GM19372 (cell line): Measurements from ENCODE around the gene CNTNAP5.

Experiments used
- ATAC-seq: cut with Tn5 transposase; IDR thresholded peaks from one replicate; pipeline ENCODE4 v1.9.1; 2021; ENCODE audit warnings: mild to moderate bottlenecking, low read depth, moderate library complexity; ENCODE audit not compliant: unreplicated experiment

The CNTNAP5 gene

DNA sequence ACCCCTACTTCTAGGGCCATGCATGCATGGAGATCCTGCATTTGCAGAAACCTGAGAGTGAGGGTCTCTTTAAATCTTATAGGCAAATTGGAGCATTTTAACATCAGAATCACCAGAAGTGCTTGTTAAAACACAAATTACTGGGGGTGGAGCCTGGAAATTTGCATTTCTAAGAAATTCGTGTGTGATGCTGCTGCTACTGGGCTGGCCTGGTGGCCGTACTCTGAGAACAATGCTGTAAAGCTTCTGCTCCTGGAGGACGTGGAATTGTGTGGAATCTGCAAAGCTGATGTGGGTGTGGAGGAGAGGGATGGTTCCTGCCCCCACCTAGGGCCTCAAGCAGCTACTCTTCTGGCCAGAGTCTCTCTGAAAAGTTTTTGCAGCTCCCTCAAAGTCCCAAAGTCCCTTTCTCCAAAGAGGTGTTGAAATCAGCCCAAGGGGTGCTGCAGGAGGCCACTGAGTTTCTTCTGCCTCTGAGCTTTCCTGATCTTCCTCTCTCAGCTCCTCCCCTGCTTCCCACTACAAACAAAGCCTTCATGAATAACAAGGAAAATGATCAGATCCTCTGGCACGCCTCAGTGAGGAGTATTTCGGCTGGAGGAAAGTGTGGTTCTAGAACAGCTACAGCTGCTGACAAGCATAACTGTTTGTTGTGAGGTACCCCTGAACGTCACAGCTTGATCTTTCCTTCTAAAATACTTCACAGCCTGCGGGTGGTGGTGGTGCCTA, 508.3 kb downstream of the CNTNAP5 start:
- ATAC-seq, result no peak

DNA sequence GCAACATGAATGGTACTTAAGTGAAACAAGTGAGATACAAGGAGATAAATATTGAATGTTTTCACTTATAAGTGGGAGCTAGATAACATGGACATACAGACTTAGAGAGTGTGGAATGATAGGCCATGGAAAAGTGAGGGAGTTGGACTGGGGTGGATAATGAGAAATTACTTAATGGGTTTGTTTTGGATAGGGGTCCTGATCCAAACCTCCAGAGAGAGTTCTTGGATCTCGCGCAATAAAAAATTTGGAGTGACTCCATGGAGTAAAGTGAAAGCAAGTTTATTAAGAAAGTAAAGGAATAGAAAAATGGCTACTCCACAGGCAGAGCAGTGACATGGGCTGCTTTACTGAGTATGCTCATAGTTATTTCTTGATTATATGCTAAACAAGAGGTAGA, 508.9 kb downstream of the CNTNAP5 start:
- no peak for ATAC-seq

DNA sequence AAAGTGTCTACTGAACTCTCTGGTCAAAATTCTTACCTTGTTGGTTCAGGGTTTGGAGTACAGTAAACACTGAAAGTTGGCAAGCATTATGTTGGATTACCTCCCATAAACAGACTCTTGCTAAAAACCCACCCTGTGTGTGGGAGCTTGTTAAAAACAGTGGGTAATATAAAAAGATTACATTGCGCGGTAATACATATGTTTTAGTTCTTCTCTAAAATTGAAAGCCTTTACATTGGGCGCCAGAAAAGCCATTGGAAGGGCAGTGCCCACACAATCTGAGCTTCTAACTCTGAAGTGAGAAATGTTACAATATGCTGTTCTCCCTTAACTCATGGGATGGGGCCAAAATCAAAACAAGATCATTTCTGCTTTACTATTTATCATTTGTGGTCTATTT, 510.7 kb downstream of the CNTNAP5 start:
- no peak for ATAC-seq

DNA sequence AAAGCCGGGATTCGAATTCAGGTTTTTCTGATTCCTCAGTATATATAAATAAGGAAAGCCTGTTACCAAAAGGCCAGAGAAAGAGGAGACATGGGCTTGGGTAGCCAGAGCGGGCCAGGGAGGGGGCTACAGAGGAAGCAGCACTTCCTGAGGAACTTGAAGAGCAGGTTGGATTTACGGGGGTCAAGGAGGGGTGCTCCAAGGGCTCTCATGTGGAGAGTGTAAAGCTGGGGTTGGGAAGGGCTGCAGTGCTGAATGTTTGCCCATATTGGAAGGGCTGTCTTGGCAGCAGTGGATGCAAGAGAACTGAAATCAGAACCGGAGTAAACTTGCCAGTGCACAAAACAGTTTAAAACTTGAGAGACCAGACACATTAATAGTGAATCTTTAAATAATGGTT, 511.5 kb downstream of the CNTNAP5 start:
- no peak for ATAC-seq

DNA sequence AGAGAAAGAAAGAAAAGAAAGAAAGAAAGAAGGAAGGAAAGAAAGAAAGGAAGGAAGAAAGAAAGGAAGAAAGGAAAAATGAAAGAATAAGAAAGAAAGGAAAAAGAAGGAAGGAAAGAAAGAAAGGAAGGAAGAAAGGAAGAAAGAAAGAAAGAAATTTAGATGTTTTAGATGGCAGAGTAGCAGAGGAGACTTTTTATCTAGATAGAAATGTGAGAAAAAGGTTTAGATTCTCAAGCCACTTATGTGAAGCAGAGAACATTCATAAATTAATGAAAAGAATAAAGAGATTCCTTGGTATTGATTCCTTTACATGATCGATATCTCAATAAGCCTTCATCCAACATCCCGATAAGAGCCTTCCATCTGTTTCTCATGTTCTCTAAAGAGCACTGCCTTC, 513.5 kb downstream of the CNTNAP5 start:
- ATAC-seq, result no peak

DNA sequence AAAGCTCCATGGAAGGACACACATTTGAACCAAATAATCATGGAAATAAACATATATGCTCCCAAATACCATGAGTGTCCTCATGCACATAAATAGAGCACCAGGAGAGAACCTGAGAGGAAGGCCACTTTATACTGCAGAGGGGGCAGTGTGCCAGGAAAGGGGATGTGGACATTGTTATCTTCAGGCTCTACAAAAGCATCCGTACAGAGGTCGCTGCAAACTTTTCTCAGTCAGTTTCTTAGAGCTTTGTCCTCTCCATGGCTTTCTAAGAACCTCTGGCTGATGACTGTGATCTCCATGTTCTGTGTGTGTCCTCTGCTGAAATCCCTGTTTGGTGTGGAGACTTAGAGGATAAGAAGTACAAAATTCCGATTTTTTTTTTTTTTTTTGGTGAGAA, 515.7 kb downstream of the CNTNAP5 start:
- ATAC-seq, result no peak

DNA sequence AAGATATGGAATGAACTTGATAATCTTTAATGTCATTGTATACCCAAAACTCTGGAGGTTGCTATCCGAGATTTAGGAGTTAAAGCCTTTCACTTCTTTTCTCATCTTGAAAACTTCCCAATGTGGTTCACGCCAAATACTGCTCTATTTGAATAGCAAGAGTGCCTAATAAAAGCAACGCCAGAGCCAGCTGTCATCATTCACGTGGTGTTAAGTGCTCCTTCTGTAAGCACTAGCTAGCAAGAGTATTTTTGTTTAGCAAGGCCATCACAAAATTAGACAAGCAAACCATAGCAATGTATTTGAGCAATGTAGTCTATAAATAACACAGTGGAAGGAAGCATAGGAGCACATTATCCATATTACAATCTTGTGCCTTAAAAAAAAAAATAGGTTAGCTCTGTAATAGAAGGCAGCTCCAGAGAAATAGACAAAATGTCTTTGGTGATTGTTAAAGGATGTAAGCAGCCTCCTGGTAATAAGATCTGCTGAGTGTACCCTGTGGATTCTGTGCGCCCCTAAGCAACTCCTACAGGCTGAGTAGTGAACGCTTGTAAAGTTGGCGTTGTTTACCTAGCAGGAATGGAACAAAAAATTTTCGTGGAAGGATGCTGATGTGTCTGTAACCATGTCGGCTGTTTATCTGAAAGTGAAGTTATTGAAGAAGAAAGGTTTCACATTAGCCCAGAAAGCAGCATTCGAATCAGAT, 518.0 kb downstream of the CNTNAP5 start:
- ATAC-seq, result no peak

DNA sequence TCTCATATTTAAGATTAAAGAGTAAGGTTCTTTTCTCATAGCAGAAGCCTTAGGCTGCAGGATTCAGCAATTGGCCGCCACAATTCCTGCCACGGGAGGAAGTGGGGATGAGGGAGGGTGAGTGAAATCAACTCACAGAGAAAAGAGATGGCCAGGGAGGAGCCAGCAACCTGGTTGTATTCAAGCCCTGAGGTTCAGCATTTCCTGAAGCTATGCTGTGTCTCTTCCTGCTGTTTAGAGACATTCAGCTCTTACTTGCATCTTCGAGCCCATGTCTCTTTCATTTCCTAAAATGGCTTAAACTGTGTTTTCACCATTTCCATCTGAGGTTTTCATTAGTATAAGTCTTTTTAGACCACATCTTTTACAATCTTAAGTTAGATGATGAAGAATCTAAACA, 522.6 kb downstream of the CNTNAP5 start:
- no peak for ATAC-seq

DNA sequence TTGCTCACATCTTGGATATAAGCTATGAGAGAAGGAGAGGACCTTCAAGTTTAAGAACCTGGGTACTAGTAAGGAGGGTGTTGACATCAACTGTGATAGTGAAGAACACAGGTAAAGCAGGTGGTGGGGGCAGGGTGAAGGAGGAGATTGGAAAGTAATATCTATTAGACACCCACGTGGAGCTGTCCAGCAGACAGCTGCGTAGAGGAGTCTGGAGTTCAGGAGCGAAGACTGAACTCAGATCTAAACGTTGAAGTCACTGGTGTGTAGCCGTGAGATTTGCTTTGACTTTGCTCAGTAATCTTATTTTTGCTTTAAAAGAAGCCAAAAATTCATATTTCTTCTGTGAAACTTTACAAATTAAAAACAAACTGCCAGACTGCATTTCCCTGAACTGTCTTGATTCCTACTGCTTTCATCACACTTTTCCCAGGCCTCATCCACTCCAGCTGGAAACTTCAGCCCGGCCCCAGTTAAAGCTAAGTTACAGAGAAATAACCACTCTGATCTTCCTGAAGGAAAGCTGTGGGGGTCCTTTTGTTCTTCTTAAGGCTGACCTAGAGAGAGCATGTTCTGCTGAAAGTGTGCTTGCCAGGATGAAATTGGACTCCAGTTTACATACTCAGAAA, 533.3 kb downstream of the CNTNAP5 start:
- ATAC-seq, result no peak

DNA sequence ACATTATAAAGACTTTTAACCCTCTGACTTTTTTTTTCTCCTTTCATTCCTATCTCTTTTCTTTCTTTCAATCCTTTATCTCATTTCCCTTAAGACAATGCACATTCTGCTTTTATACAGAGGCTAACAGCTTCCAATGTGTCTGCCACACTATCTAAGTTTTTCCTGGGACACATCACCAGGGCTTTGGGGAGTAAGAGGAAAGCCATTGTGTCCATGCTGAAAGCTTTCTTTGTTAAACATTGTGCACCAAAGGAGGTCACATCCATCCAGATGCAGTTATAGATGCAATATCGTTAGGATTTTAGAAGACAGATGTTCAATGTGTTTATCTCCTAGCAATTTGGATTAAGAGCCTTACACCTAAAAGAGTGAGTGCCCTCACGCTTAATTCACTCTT, 534.1 kb downstream of the CNTNAP5 start:
- no peak for ATAC-seq

DNA sequence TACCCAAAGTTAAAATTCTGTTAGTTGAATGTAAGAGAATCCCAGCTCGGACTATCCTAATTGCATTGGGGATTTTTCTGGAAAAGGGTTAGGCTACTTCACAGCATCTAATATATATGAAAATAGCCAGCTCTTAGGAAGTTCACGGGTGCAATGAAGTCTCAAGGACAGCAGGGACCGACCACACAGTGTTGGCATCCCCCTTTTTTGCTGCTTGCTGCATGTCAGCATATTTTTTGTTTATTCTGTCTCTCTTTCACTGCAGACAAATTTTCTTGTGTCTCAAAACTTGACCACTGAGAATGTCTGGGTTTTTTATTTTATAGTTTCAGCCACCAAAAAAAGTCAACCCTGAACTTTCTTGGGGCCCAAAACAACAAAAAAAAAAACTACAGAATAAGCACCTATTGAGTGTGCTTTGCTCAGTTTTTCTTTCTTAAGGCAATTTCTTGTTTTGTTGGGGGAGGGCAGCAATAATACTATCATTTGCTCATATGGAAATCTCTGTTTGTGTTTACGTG, 535.6 kb downstream of the CNTNAP5 start:
- ATAC-seq, result no peak

DNA sequence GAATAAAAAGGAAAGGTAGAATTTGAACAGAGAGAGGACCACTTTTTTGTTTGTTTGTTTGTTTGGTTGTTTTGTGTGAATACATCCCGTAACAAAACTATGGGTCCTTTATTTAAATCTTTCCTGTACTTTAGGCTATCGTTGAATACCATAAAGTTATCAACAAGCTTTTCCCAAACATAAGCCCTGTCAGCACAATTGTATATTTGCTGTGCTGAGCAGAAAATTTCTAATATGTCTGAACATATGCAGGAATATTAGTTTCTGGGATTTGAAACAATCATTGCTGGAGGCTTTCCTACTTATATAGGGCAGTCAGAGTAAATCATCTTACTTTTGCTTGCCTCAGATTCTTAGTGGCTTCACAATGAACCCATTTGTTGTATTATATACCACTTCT, 536.4 kb downstream of the CNTNAP5 start:
- no peak for ATAC-seq

DNA sequence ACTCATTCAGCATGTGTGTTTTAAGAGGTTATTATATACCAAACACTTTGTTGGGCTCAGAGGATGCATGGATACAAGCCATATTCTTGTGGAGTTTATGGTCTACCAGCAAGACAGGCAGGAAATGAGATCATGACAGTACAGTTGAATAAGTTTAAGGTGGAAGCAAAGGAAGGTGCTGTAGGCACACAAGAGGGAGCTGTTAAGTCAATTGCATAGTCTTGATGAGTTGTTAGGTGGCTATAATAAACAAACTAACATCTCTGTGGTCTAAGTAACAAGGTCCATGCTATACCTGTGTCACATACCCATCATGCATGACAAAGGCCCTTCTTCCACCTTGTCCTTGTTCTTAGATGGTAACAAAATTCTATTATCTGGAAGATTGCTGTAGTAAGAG, 538.3 kb downstream of the CNTNAP5 start:
- ATAC-seq, result no peak

DNA sequence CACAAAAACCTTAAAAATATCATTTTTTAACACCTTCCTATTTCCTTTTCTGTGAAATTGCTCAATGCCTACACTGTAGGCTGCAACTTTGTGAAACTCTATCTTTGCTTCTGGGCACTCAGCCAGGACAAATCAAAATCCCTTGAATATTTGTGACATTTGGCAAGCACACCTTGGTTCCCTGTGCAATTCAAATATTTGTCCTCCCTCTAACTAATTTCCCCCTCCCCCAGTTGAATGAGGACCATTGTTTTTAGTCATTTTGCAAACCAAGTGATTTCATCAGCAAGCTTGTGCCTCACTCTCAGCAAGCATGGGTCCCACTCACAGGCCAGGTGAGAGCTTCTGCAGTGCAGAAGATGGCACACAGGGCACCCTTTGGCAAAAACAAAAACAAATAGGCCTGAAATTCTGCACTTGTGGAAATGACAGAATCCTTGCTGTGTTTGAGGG, 541.5 kb downstream of the CNTNAP5 start:
- no peak for ATAC-seq

DNA sequence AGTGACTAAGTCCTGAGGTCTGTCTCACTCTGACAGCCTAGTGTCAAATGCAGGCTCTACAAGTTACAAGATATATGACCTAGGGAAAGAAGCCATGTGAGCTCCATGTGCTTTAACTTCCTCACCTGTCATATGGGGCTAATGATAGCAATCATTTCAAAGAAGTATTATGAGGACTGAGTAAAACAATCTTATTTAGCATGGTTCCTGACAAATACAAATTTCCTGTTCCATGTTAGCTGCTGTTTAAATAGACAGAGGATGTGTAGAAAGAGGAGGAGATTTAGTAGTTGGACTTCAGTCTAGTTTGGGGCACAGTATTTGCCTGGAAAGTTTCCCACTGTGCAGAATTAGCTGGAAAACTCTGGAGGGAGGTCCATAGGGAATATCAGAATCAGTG, 545.8 kb downstream of the CNTNAP5 start:
- ATAC-seq, result no peak

DNA sequence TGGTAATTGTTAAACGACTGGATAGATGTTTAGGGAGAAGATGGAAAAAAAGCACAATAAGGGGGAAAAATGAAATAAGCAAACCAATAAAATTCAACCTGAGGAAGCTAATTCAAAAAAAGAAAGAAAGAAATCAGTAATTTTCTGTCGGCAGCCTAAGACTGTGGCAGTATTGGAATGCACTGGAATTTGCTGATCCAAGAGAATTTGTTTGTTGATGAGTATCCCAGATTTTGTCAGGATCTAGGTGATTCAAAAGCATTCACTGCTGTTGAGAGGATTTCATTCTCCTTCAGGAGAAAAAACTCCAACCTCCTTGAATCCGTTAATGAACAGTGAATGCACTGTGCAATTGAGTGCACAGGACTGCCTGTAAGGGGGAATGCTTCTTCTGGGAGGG, 546.7 kb downstream of the CNTNAP5 start:
- no peak for ATAC-seq

DNA sequence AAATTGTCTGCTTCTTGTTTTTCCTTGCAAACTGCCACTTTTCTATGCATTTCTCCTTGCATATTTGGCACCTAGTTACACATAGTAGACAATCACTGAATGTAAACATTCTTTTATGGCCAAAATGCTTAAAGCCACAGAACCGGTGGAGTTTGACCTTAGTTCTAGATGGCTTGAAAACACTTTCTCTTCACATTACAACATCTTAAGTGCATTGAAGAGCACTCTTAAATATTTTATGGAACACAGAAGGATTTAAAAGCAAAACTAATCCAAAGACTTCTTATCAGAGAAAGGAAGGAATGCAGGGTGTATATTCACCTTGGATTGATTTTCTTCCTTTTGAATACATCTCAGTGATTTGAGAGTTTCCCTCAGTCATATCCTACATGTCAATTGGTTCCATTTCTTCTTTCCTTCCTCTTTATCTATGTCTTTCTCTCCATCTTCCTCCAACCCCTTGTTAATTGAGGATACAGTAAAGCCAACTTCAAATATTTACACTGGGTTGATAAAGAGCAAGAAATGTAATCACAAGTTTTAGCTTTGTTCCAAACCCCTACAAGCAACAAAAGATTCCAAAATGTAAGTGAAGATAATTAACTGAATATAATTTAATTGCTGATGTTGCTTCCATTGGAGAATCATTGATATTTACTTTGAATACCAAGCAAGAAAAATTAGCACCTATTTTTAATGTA, 548.0 kb downstream of the CNTNAP5 start:
- no peak for ATAC-seq

DNA sequence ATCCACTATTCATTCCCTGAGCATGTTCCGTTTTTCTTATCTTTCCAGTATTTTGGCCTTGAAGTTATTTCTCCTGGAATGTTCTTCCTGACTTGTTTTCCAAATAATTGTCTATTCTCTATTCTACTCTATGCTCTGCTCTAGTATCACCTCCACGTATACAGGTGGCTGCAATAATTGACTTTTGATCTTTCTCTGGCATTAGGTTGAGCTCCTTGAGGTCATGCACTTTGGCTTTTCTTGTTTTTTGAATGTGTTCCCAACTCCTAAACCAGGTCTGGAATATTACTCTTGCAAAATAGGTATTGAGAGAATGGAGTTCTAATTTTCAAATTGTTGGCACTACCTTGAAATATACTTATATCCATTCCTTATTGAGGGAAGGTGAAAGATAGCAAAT, 550.4 kb downstream of the CNTNAP5 start:
- ATAC-seq, result no peak

DNA sequence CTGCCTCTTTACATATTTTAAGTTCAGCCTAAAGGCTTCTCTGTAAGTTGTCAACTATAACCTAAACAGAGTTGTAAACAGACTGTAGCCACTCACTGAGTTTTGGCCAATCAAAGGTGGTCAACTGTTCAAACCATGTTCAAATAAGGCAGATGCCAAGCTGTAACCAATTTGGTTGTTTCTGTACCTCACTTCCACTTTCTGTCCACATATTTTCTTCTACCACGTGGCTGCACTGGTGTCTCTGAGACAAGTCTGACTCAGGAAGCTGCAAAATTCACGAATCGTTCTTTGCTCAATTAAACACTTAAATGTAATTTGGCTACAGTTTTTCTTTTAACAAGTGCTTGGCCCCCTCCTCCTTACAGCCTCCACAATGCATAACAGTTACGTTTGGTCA, 555.2 kb downstream of the CNTNAP5 start:
- ATAC-seq, result no peak

DNA sequence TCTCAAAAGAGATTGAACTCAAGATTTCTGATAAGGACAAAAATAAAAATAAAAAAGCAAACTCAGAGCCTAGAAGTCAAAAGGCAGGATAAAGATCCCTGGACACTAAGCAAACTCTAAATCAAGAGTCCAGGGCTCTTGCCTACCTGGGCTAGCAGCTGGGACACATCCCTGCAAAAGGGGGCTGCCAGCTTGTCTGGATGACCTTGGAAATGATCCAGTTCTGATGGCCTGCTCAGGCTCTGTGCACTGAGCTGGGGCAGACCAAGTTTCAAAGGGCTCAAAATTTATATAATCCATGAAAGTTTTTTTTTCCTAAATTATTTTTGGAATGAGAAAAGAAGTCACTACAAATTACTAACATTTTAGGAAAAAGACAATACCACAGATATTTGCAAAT, 557.3 kb downstream of the CNTNAP5 start:
- no peak for ATAC-seq

DNA sequence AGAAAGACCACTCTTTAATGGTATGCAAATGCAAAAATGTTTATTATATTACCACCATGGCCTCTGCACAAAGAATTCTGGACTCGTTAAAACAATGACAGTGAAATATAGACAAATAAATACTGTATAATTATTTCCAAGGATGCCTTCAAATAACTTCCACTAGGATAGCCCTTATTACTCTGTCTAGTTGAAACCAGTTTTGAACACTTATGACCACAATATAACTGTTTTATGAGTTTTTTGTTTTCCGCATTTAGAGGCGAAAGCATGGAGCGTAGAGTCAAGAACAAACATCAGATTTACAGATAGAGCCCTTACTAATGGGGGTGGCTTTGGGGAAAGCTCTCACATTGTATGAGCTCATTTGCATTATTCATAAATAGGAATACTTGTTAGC, 559.5 kb downstream of the CNTNAP5 start:
- no peak for ATAC-seq
